ENCODE measurements around the gene MGMT.

MGMT gene

DNA sequence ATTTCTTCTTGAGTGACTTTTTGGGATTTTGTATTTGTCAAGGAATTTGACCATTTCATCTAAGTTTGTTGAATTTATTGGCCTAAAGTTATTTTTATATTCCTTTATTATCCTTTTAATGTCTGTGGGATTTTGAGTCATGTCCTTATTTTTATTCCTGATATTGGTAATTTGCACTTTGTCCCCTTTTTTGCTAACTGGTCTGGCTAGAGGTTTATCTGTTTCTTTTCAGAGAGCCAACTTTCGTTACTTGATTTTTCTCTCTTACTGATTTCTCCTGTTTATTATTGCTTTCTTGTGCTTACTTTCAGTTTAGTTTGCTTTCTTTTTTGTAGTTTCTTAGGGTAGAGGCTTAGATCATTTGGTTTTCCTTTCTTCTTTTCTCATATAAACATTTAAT, 14.6 kb downstream of the MGMT start:
- peaks cover 79% of the 10 kb centered on the region for H3K79me2 ChIP-seq (ENCODE audit: insufficient read depth, low read length)
- H3F3A ChIP-seq (ENCODE audit: insufficient read depth, low read length): no peaks in the 10 kb centered on the region; the same call in 1 of the 2 replicates
- H2AFZ ChIP-seq (ENCODE audit: low read length): no peak overlapping the region
- H3K4me1 ChIP-seq (ENCODE audit: insufficient read depth, low read length, severe bottlenecking): peaks cover 10% of the 10 kb centered on the region
- no peaks in the 10 kb centered on the region for H3K27me3 ChIP-seq (ENCODE audit: insufficient read depth, low read length)
- H3K9me2 ChIP-seq (ENCODE audit: low read depth, low read length): no peaks in the 10 kb centered on the region
- H3K27ac ChIP-seq (ENCODE audit: low read depth, low read length, poor library complexity, severe bottlenecking): no peak overlapping the region
- H3K9me3 ChIP-seq (ENCODE audit: low read length): peaks cover 23% of the 10 kb centered on the region
- H3K9ac ChIP-seq (ENCODE audit: low read length): no peak overlapping the region
- H3K4me3 ChIP-seq (ENCODE audit: low read depth, low read length, poor library complexity, severe bottlenecking): no peak overlapping the region
- no peaks in the 10 kb centered on the region for H4K20me1 ChIP-seq (ENCODE audit: insufficient read depth, low read length)
- TF ChIP-seq EZH2 (IDR thresholded peaks at IDR 0.05; ENCODE audit: borderline replicate concordance, low read length): no peak
- TF ChIP-seq, protein P1, sequence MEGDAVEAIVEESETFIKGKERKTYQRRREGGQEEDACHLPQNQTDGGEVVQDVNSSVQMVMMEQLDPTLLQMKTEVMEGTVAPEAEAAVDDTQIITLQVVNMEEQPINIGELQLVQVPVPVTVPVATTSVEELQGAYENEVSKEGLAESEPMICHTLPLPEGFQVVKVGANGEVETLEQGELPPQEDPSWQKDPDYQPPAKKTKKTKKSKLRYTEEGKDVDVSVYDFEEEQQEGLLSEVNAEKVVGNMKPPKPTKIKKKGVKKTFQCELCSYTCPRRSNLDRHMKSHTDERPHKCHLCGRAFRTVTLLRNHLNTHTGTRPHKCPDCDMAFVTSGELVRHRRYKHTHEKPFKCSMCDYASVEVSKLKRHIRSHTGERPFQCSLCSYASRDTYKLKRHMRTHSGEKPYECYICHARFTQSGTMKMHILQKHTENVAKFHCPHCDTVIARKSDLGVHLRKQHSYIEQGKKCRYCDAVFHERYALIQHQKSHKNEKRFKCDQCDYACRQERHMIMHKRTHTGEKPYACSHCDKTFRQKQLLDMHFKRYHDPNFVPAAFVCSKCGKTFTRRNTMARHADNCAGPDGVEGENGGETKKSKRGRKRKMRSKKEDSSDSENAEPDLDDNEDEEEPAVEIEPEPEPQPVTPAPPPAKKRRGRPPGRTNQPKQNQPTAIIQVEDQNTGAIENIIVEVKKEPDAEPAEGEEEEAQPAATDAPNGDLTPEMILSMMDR (IDR thresholded peaks at IDR 0.05; ENCODE audit: low read length): no peak
- peaks cover 20% of the 10 kb centered on the region; the same call in 1 of the 2 replicates for H3K36me3 ChIP-seq (ENCODE audit: insufficient read depth, low read length)
- no peak overlapping the region for H3K4me2 ChIP-seq (ENCODE audit: low read length)

DNA sequence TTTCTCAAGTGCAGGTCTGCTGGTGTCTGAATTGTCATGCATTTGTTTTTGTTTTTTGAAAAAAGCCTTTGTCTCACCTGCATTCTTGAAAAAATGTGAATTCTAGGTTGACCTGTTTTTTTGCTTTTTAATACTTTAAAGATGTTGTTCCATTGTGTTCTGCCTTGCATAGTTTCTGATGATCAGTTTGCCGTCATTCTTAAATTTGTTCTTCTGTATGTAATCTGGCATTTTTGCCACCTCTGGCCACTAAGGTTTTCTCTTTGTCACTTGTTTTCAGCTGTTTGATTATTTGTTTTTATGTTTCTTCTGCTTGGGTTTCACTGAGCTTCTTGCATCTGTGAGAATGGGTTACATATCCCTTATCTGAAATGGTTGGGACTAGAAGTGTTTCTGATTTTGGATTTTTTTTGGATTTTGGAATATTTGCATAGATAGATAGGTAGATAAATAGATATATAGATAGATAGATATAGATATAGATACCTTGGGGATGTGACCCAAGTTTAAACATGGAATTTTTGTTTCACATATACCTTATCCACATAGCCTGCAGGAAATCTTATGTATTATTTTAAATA, 16.5 kb downstream of the MGMT start:
- no peak overlapping the region for H3K9ac ChIP-seq (ENCODE audit: low read length)
- peaks cover 23% of the 10 kb centered on the region for H3K9me3 ChIP-seq (ENCODE audit: low read length)
- TF ChIP-seq, protein P1 (IDR thresholded peaks at IDR 0.05; ENCODE audit: low read length): no peak
- no peak for TF ChIP-seq EZH2 (IDR thresholded peaks at IDR 0.05; ENCODE audit: borderline replicate concordance, low read length)
- peaks cover 71% of the 10 kb centered on the region for H3K79me2 ChIP-seq (ENCODE audit: insufficient read depth, low read length)
- H3K4me1 ChIP-seq (ENCODE audit: insufficient read depth, low read length, severe bottlenecking): no peaks in the 10 kb centered on the region
- H3F3A ChIP-seq (ENCODE audit: insufficient read depth, low read length): no peaks in the 10 kb centered on the region; the same call in 1 of the 2 replicates
- peaks cover 11% of the 10 kb centered on the region; the same call in 1 of the 2 replicates for H3K36me3 ChIP-seq (ENCODE audit: insufficient read depth, low read length)
- H3K27ac ChIP-seq (ENCODE audit: low read depth, low read length, poor library complexity, severe bottlenecking): no peak overlapping the region
- no peaks in the 10 kb centered on the region for H3K9me2 ChIP-seq (ENCODE audit: low read depth, low read length)
- H2AFZ ChIP-seq (ENCODE audit: low read length): no peak overlapping the region
- H3K4me3 ChIP-seq (ENCODE audit: low read depth, low read length, poor library complexity, severe bottlenecking): no peak overlapping the region
- no peaks in the 10 kb centered on the region for H4K20me1 ChIP-seq (ENCODE audit: insufficient read depth, low read length)
- H3K27me3 ChIP-seq (ENCODE audit: insufficient read depth, low read length): no peaks in the 10 kb centered on the region
- no peak overlapping the region for H3K4me2 ChIP-seq (ENCODE audit: low read length)

DNA sequence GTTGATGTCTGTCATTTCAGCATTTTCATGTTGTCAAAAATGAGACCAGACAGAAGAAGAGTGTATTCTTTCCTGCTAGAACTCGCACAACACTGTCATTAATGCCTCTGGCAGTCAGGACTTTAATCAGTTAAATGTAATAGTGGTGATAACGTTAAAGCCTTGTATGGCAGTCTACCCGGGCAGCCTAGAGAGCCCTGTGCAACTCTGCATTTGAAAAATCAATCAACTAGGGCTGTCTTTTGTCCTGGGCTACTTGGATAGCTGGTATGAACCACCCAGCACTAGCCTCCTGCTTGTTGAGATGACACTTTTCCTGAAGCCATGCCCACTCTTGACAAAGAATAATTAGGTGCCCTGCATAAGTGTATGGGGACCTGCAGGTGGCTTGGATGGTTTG, 19.8 kb downstream of the MGMT start:
- no peak overlapping the region for H2AFZ ChIP-seq (ENCODE audit: low read length)
- H4K20me1 ChIP-seq (ENCODE audit: insufficient read depth, low read length): no peaks in the 10 kb centered on the region
- H3K27ac ChIP-seq (ENCODE audit: low read depth, low read length, poor library complexity, severe bottlenecking): no peak overlapping the region
- H3K9ac ChIP-seq (ENCODE audit: low read length): no peak overlapping the region
- H3F3A ChIP-seq (ENCODE audit: insufficient read depth, low read length): no peaks in the 10 kb centered on the region; the same call in 1 of the 2 replicates
- no peaks in the 10 kb centered on the region for H3K9me2 ChIP-seq (ENCODE audit: low read depth, low read length)
- no peak overlapping the region for H3K4me3 ChIP-seq (ENCODE audit: low read depth, low read length, poor library complexity, severe bottlenecking)
- H3K79me2 ChIP-seq (ENCODE audit: insufficient read depth, low read length): peaks cover 65% of the 10 kb centered on the region
- H3K27me3 ChIP-seq (ENCODE audit: insufficient read depth, low read length): no peaks in the 10 kb centered on the region
- H3K4me2 ChIP-seq (ENCODE audit: low read length): no peak overlapping the region
- H3K36me3 ChIP-seq (ENCODE audit: insufficient read depth, low read length): peaks cover under 1% of the 10 kb centered on the region; the same call in 1 of the 2 replicates
- TF ChIP-seq EZH2 (IDR thresholded peaks at IDR 0.05; ENCODE audit: borderline replicate concordance, low read length): no peak
- TF ChIP-seq, protein P1 (IDR thresholded peaks at IDR 0.05; ENCODE audit: low read length): no peak
- H3K9me3 ChIP-seq (ENCODE audit: low read length): peaks cover 40% of the 10 kb centered on the region
- no peaks in the 10 kb centered on the region for H3K4me1 ChIP-seq (ENCODE audit: insufficient read depth, low read length, severe bottlenecking)

All from OCI-LY1 (cell line).